Astrocyte (in vitro differentiated cells and primary cell): Measurements from ENCODE around the gene ARHGAP12. TPM values are rescaled to one million over a fixed set of nuclear protein-coding genes. Genes with fewer than 3 reads are reported as not detected.

ENCODE experiments used
- DNase-seq: peaks from one replicate; pipeline ENCODE4 v3.0.0-alpha.2; 2010; ENCODE audit warnings: low read depth
- FAIRE-seq: peaks from 2 replicates; lab custom pipeline; 2011; peaks lifted over from hg19 to GRCh38; lab: Jason Lieb, UNC
- H2AFZ ChIP-seq: 2 replicates; pipeline ENCODE4 v1.6.0; 2012; ENCODE audit warnings: low read depth, low read length, inconsistent platforms
- H3K27ac ChIP-seq: 2 replicates; pipeline ENCODE4 v1.5.1; 2011; ENCODE audit warnings: low read depth, low read length, inconsistent platforms
- H3K27me3 ChIP-seq: 2 replicates; pipeline ENCODE4 v1.6.0; 2011; ENCODE audit warnings: low read length, inconsistent platforms; ENCODE audit not compliant: insufficient read depth
- H3K36me3 ChIP-seq: 2 replicates; pipeline ENCODE4 v1.5.1; 2011; ENCODE audit warnings: low read length, inconsistent platforms; ENCODE audit not compliant: insufficient read depth
- H3K4me1 ChIP-seq: 2 replicates; pipeline ENCODE4 v1.5.1; 2011; ENCODE audit warnings: low read length, inconsistent platforms; ENCODE audit not compliant: insufficient read depth
- H3K4me2 ChIP-seq: 2 replicates; pipeline ENCODE4 v1.6.0; 2012; ENCODE audit warnings: low read length, inconsistent platforms
- H3K4me3 ChIP-seq: 2 replicates; pipeline ENCODE4 v1.5.1; 2011; ENCODE audit warnings: low read depth, mild to moderate bottlenecking, low read length, inconsistent platforms; ENCODE audit not compliant: insufficient read depth
- H3K79me2 ChIP-seq: 2 replicates; pipeline ENCODE4 v1.6.0; 2012; ENCODE audit warnings: mild to moderate bottlenecking, low read length, inconsistent platforms; ENCODE audit not compliant: insufficient read depth
- H3K9ac ChIP-seq: 2 replicates; pipeline ENCODE4 v1.6.0; 2012; ENCODE audit warnings: mild to moderate bottlenecking, low read length, inconsistent platforms
- H3K9me3 ChIP-seq: 2 replicates; pipeline ENCODE4 v1.5.1; 2012; ENCODE audit warnings: low read depth, mild to moderate bottlenecking, low read length, inconsistent platforms; ENCODE audit not compliant: insufficient read depth
- H4K20me1 ChIP-seq: 2 replicates; pipeline ENCODE4 v1.6.0; 2012; ENCODE audit warnings: low read length, inconsistent platforms; ENCODE audit not compliant: insufficient read depth
- H3K27ac Mint-ChIP-seq: one replicate; pipeline ENCODE4 v1.8.0; 2021; ENCODE audit warnings: mild to moderate bottlenecking, mixed read lengths; ENCODE audit not compliant: unreplicated experiment
- H3K27me3 Mint-ChIP-seq: one replicate; pipeline ENCODE4 v1.8.0; 2021; ENCODE audit warnings: low read depth, mixed read lengths; ENCODE audit not compliant: unreplicated experiment
- H3K36me3 Mint-ChIP-seq: one replicate; pipeline ENCODE4 v1.8.0; 2021; ENCODE audit warnings: low read depth, mixed read lengths; ENCODE audit not compliant: unreplicated experiment
- H3K4me1 Mint-ChIP-seq: one replicate; pipeline ENCODE4 v1.8.0; 2021; ENCODE audit warnings: low read depth, mixed read lengths; ENCODE audit not compliant: unreplicated experiment
- H3K4me3 Mint-ChIP-seq: one replicate; pipeline ENCODE4 v1.8.0; 2021; ENCODE audit warnings: mild to moderate bottlenecking, moderate library complexity, mixed read lengths; ENCODE audit not compliant: unreplicated experiment
- H3K9me3 Mint-ChIP-seq: one replicate; pipeline ENCODE4 v1.8.0; 2021; ENCODE audit warnings: mild to moderate bottlenecking, mixed read lengths; ENCODE audit not compliant: unreplicated experiment
- CTCF ChIP-seq: IDR thresholded peaks from 2 replicates; pipeline ENCODE4 v1.5.1; 2011; ENCODE audit warnings: low read depth, mild to moderate bottlenecking, inconsistent platforms, low read length, moderate library complexity; ENCODE audit not compliant: insufficient read depth
- EZH2 ChIP-seq: IDR thresholded peaks from 2 replicates; pipeline ENCODE4 v1.6.1; 2012; ENCODE audit warnings: mild to moderate bottlenecking, low read length, inconsistent platforms; ENCODE audit not compliant: insufficient read depth
- total RNA-seq: library from RNA; stranded (reverse); gene quantifications from 2 replicates; pipeline ENCODE4 v1.2.1, GENCODE V29; 2021

The ARHGAP12 gene
- total RNA-seq, 1 donor from 2014 or later, result 24.9 TPM

GRCh38 chr10:31927884-31928548, 615 bp downstream of the ARHGAP12 start:
- TF ChIP-seq EZH2 (no peak), CTCF (peak; percentile 29)
- H3K27ac Mint-ChIP-seq, result peak overlapping the region; percentile 75
- DNase-seq (peak; percentile 43), FAIRE-seq (no peak)
- Histone ChIP-seq H3K36me3 (no peaks in the 10 kb centered on the region), H4K20me1 (peaks cover 42% of the 10 kb centered on the region), H3K9me3 (no peaks in the 10 kb centered on the region), H2AFZ (peak overlapping the region; percentile 84), H3K27me3 (no peaks in the 10 kb centered on the region), H3K4me3 (peak overlapping the region; percentile 78), H3K79me2 (peaks cover 56% of the 10 kb centered on the region), H3K4me1 (peaks cover 17% of the 10 kb centered on the region), H3K9ac (peak overlapping the region; percentile 94), H3K27ac (peak overlapping the region; percentile 88), H3K4me2 (peak overlapping the region; percentile 96)
- no peaks in the 10 kb centered on the region for H3K36me3 Mint-ChIP-seq
- peaks cover 17% of the 10 kb centered on the region for H3K4me1 Mint-ChIP-seq
- no peaks in the 10 kb centered on the region for H3K9me3 Mint-ChIP-seq
- H3K4me3 Mint-ChIP-seq, result peak overlapping the region; percentile 95
- no peaks in the 10 kb centered on the region for H3K27me3 Mint-ChIP-seq

GRCh38 chr10:31927565-31927883, 1.1 kb downstream of the ARHGAP12 start:
- peak overlapping the region; percentile 84 for H3K27ac Mint-ChIP-seq

More at GRCh38 chr10:31927565-31927883, 1.1 kb downstream of the ARHGAP12 start:
- Mint-ChIP-seq H3K27me3 (no peaks in the 10 kb centered on the region), H3K36me3 (no peaks in the 10 kb centered on the region), H3K9me3 (no peaks in the 10 kb centered on the region), H3K4me3 (peak overlapping the region; percentile 95), H3K4me1 (peaks cover 17% of the 10 kb centered on the region)
- Histone ChIP-seq H3K27ac (peak overlapping the region; percentile 88), H3K4me1 (peaks cover 14% of the 10 kb centered on the region), H3K79me2 (peaks cover 61% of the 10 kb centered on the region), H3K9ac (peak overlapping the region; percentile 94), H2AFZ (peak overlapping the region; percentile 61), H3K27me3 (no peaks in the 10 kb centered on the region), H4K20me1 (peaks cover 47% of the 10 kb centered on the region), H3K4me2 (peak overlapping the region; percentile 96), H3K4me3 (peak overlapping the region; percentile 78), H3K9me3 (no peaks in the 10 kb centered on the region), H3K36me3 (no peaks in the 10 kb centered on the region)
- no peak for DNase-seq
- FAIRE-seq, result no peak
- TF ChIP-seq CTCF, result no peak
